ENCODE measurements around the gene FTSJ3.

The FTSJ3 gene

GRCh38 chr17:63824362-63824761 is 3.1 kb downstream of the FTSJ3 start:
- peak overlapping the region; percentile 31 for H3K27ac ChIP-seq
- H3K36me3 ChIP-seq = peaks cover 57% of the 10 kb centered on the region
- H3K27me3 ChIP-seq = no peaks in the 10 kb centered on the region
- peaks cover 51 to 55% of the 10 kb centered on the region in 2 experiments for H3K4me1 ChIP-seq (ENCODE audit: control insufficient read depth in 1 of 2, insufficient read depth in 1 of 2, low read depth in 1 of 2, low read length in 1 of 2)
- TF ChIP-seq, protein P1, sequence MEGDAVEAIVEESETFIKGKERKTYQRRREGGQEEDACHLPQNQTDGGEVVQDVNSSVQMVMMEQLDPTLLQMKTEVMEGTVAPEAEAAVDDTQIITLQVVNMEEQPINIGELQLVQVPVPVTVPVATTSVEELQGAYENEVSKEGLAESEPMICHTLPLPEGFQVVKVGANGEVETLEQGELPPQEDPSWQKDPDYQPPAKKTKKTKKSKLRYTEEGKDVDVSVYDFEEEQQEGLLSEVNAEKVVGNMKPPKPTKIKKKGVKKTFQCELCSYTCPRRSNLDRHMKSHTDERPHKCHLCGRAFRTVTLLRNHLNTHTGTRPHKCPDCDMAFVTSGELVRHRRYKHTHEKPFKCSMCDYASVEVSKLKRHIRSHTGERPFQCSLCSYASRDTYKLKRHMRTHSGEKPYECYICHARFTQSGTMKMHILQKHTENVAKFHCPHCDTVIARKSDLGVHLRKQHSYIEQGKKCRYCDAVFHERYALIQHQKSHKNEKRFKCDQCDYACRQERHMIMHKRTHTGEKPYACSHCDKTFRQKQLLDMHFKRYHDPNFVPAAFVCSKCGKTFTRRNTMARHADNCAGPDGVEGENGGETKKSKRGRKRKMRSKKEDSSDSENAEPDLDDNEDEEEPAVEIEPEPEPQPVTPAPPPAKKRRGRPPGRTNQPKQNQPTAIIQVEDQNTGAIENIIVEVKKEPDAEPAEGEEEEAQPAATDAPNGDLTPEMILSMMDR (IDR thresholded peaks at IDR 0.05) = no peak
- H3K4me3 ChIP-seq (ENCODE audit: low read depth in 1 of 2, low read length in 1 of 2) = no peak overlapping the region
- H3K9me3 ChIP-seq = no peaks in the 10 kb centered on the region

- Histone ChIP-seq H3K4me3 (ENCODE audit: low read depth in 1 of 2, low read length in 1 of 2) (no peak overlapping the region), H3K27me3 (no peaks in the 10 kb centered on the region), H3K9me3 (no peaks in the 10 kb centered on the region), H3K36me3 (peaks cover 59% of the 10 kb centered on the region), H3K27ac (no peak overlapping the region), H3K4me1 (ENCODE audit: control insufficient read depth in 1 of 2, insufficient read depth in 1 of 2, low read depth in 1 of 2, low read length in 1 of 2) (peaks cover 54 to 60% of the 10 kb centered on the region in 2 experiments)
- TF ChIP-seq, protein P1 (IDR thresholded peaks at IDR 0.05) = no peak
Observed at GRCh38 chr17:63823659-63824331, 3.7 kb downstream of the FTSJ3 start.

DNA sequence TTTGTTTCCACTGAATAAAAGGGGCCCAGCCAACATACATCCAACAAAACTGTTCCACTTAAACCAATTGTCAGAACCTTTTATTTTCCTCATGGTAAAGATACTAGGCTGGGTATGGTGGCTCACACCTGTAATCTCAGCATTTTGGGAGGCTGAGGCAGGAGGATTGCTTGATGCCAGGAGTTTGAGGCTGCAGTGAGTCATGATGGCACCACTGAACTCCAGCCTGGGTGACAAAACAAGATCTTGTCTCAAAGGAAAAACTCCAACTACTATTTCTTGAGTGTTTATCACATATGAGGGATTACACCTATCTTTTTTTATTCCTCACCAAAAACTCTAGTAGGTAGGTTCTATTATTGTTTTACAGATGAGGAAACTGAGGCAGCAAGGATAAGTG is 4.9 kb downstream of the FTSJ3 start:
- TF ChIP-seq, protein P1 (IDR thresholded peaks at IDR 0.05) = no peak
- no peak overlapping the region for H3K4me3 ChIP-seq (ENCODE audit: low read depth in 1 of 2, low read length in 1 of 2)
- H3K27ac ChIP-seq = peak overlapping the region; percentile 67
- no peaks in the 10 kb centered on the region for H3K27me3 ChIP-seq
- peaks cover 71% of the 10 kb centered on the region for H3K36me3 ChIP-seq
- peaks cover 42 to 50% of the 10 kb centered on the region in 2 experiments for H3K4me1 ChIP-seq (ENCODE audit: control insufficient read depth in 1 of 2, insufficient read depth in 1 of 2, low read depth in 1 of 2, low read length in 1 of 2)
- no peaks in the 10 kb centered on the region for H3K9me3 ChIP-seq

DNA sequence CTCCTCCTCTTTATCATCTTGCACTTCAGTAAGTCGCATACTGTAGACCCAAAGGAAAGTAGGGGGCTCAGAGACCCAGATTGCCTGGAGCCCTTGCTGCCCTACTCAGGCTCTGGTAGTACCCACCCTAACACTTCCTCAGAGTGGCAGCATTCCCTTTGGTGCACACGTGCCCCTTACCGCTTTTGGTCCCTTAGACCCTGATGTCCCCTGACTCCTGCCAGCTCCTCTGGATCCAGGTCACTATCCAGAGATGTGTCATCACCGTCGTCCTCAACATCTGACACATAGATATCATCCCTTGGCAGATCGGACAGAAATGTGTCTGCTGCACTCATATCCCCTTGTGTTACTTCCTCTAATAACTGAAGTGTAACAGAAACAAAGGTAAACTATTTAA is 5.7 kb downstream of the FTSJ3 start:
- TF ChIP-seq, protein P1 (IDR thresholded peaks at IDR 0.05) = no peak
- Histone ChIP-seq H3K36me3 (peaks cover 79% of the 10 kb centered on the region), H3K27ac (peak overlapping the region; percentile 67)

GRCh38 chr17:63820963-63821561 is 6.4 kb downstream of the FTSJ3 start:
- Histone ChIP-seq H3K27me3 (no peaks in the 10 kb centered on the region), H3K36me3 (peaks cover 86% of the 10 kb centered on the region), H3K4me3 (ENCODE audit: low read depth in 1 of 2, low read length in 1 of 2) (no peak overlapping the region), H3K9me3 (no peaks in the 10 kb centered on the region), H3K4me1 (ENCODE audit: control insufficient read depth in 1 of 2, insufficient read depth in 1 of 2, low read depth in 1 of 2, low read length in 1 of 2) (peaks cover 34 to 40% of the 10 kb centered on the region in 2 experiments), H3K27ac (peak overlapping the region; percentile 67)
- TF ChIP-seq, protein P1 (IDR thresholded peaks at IDR 0.05) = no peak

More for the DNA sequence above, 5.7 kb downstream of the FTSJ3 start:
- no peaks in the 10 kb centered on the region for H3K27me3 ChIP-seq
- H3K9me3 ChIP-seq = no peaks in the 10 kb centered on the region
- no peak overlapping the region for H3K4me3 ChIP-seq (ENCODE audit: low read depth in 1 of 2, low read length in 1 of 2)
- H3K4me1 ChIP-seq (ENCODE audit: control insufficient read depth in 1 of 2, insufficient read depth in 1 of 2, low read depth in 1 of 2, low read length in 1 of 2) = peaks cover 41 to 47% of the 10 kb centered on the region in 2 experiments

All from neutrophil (primary cell).